Thymus (tissue), 11 donors: ENCODE results near the gene RDX. TPM values are rescaled to one million over a fixed set of nuclear protein-coding genes. Genes with fewer than 3 reads are reported as not detected.

Experiments
- DNase-seq, 9 donors: peaks; one replicate each; pipeline ENCODE4 v3.0.0-alpha.2; 2013; ENCODE audit warnings: low spot score in 9 of 9, low read depth in 6 of 9, missing footprints in 1 of 9
- H3K27ac ChIP-seq, 2 donors: one replicate each; pipeline ENCODE4 v1.5.1; 2013; ENCODE audit warnings: control low read depth in 1 of 2, low read depth in 1 of 2, low read length in 1 of 2, mild to moderate bottlenecking in 1 of 2, moderate library complexity in 1 of 2
- H3K27me3 ChIP-seq, 2 donors: one replicate each; pipeline ENCODE4 v1.5.1; 2013; ENCODE audit warnings: low read length in 1 of 2; ENCODE audit not compliant: control insufficient read depth in 2 of 2, insufficient read depth in 1 of 2
- H3K36me3 ChIP-seq, 2 donors: one replicate each; pipeline ENCODE4 v1.5.1; 2013; ENCODE audit warnings: low read length in 1 of 2, mild to moderate bottlenecking in 1 of 2, moderate library complexity in 1 of 2; ENCODE audit not compliant: control insufficient read depth in 2 of 2, insufficient read depth in 2 of 2
- H3K4me1 ChIP-seq, 2 donors: one replicate each; pipeline ENCODE4 v1.5.1; 2013; ENCODE audit warnings: low read length in 2 of 2; ENCODE audit not compliant: control insufficient read depth in 2 of 2, insufficient read depth in 2 of 2
- H3K4me3 ChIP-seq, 2 donors: one replicate each; pipeline ENCODE4 v1.5.1; 2013; ENCODE audit warnings: low read length in 2 of 2, control low read depth in 1 of 2, mild to moderate bottlenecking in 1 of 2
- H3K9me3 ChIP-seq, 2 donors: one replicate each; pipeline ENCODE4 v1.5.1; 2013; ENCODE audit warnings: low read length in 1 of 2, mild to moderate bottlenecking in 1 of 2; ENCODE audit not compliant: control insufficient read depth in 2 of 2, insufficient read depth in 1 of 2
- WGBS: extraction: QIAGEN DNeasy Blood & Tissue Kit; methylation state at CpG from one replicate; pipeline ENCODE4 v1.1.7; 2013; 5-methylcytosine and 5-hydroxymethylcytosine counted together
- polyA plus RNA-seq: library from polyadenylated mRNA; stranded (reverse); fragments of 200-250 nt; gene quantifications from one replicate; pipeline ENCODE4 v1.2.3, GENCODE V29; 2013
- total RNA-seq: library from RNA; stranded (reverse); fragments of 120-200 nt; gene quantifications from one replicate; pipeline ENCODE4 v1.2.4, GENCODE V29; 2013
- donor health status: healthy.

RDX gene
- total and polyA plus RNA-seq, 2 donors, result 23.5 to 24.1 TPM

DNA sequence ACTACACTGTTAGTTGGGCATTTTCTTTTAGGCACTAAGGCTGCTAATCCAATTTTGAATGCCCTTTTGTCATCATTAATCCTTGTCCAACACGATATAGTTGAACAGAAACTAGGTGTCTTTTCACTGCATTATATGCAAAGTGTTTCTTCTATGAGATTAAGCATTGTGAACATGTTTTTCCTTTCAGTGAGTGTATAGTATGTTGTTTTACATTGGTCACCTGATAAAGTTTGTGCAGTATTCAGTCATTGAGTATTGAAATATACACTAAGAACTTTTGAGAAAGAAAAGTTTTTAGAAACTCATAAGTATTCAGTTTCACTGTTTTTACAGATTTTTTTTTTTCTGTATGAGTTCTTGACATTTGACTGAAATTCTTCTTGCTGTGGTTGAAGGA is 144.2 kb downstream of the RDX start:
- H3K27ac ChIP-seq, result no peak overlapping the region
- no peaks in the 10 kb centered on the region for H3K27me3 ChIP-seq
- no peak overlapping the region for H3K4me3 ChIP-seq
- H3K36me3 ChIP-seq, result no peaks in the 10 kb centered on the region
- no peaks in the 10 kb centered on the region for H3K9me3 ChIP-seq
- DNase-seq, result no peak
- H3K4me1 ChIP-seq, result no peaks in the 10 kb centered on the region
- WGBS, result 91% methylated on average over 1 of the region's 1 CpG

DNA sequence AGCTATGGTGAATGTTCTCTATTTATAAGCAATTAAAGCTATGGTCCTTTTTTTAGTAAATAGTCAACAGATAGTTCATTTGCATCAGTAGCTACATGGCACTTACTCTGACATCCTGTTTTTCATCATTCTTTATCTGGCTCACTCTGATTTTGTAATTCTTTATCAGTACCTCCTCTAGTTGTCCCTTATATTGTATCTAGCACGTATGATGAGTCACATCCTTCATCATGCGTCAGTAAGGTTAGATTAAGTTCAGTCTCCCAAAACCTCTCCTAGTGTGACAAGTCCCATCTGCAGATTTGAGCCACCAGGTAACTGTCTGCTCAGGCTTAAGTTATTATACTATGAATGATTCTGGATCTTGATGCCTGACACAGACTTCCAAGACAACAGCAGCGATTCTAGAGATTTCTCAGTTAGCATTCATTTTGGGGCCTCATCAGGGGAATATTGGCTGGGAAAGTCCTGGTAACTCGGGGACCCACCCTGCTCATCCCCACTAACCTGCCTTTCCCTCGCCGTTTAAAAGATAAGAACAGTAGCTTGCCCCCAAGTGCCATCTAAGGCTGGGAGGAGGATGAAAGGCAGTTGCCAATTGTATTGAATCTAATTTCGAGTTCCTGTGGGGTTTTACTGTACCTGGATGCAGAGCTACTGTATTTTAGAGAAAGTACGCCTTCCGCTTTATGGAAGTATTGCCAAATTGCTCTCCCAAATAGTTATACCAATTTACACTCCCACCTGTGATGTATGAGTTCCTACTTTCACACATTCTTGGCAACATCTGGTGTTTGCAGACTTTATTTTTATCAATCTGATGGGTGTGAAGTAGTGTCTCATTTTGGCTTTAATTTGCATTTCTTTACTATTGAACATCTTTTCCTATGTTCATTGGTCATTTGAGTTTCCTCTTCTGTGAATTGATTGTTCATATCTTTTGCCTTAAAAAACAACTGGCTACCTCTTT is 147.4 kb downstream of the RDX start:
- H3K9me3 ChIP-seq, result no peaks in the 10 kb centered on the region
- no peaks in the 10 kb centered on the region for H3K36me3 ChIP-seq
- DNase-seq, result no peak
- H3K27me3 ChIP-seq, result no peaks in the 10 kb centered on the region
- no peak overlapping the region for H3K4me3 ChIP-seq
- no peak overlapping the region for H3K27ac ChIP-seq
- H3K4me1 ChIP-seq, result no peaks in the 10 kb centered on the region
- 83% methylated on average over 9 of the region's 9 CpGs for WGBS

DNA sequence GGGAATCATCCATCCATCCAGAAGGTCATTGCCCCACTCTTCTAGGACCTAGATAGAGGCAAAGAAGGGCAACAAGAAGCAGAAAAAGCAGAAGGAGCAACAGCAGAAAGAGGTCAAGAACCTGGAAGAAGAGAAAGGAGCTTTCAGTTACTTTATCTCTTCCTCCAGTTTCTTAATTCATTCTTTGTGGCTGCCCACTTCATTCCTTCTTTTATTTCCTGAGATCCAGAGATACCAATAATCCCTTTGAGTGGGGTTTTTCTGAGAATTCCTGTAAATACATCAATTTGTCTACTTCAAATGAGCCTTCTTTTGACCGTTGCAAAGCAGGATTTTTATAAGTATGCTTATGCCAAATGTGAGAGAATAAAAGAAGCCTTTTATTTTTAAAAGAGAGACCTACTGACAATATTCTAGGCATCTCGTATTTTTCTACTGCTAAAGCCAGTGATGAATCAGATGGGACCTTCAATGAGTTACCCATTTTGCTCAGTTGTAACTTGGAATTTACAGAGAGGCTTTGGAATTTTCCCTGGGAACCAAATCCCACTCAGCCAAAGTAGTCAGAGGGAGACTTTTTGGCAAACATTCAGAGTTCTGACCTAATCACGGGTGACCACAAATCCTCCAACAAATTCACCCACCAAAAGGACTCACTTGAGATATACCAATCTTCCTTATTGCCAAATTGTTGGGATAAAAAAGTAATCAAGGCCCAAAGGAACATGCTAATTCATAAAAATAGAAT is 148.3 kb downstream of the RDX start:
- DNase-seq, result no peak
- no peak overlapping the region for H3K4me3 ChIP-seq
- no peak overlapping the region for H3K27ac ChIP-seq
- H3K36me3 ChIP-seq, result no peaks in the 10 kb centered on the region
- 56% methylated on average over 3 of the region's 3 CpGs for WGBS
- no peaks in the 10 kb centered on the region for H3K27me3 ChIP-seq
- H3K4me1 ChIP-seq, result no peaks in the 10 kb centered on the region
- H3K9me3 ChIP-seq, result no peaks in the 10 kb centered on the region

DNA sequence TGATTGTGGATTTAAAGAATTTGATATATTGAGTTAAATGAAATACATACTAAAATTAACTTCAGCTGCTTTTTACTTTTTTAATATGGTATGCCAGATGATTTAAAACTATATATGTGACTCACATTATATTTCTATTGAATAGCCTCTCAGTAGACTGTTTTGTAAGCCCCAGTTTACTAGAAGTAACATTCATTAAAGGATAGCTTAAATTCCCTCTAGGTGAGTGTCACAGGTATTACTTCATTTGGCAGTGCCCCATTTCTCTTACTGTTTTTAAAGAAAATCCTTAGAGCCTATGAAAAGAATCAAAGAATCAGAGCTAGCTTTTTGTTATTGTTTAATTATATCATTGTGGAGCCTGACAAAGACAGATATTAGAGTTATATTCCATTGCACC is 154.6 kb downstream of the RDX start:
- Histone ChIP-seq H3K4me1 (no peaks in the 10 kb centered on the region), H3K27ac (no peak overlapping the region), H3K27me3 (no peaks in the 10 kb centered on the region), H3K4me3 (no peak overlapping the region), H3K36me3 (no peaks in the 10 kb centered on the region), H3K9me3 (no peaks in the 10 kb centered on the region)
- DNase-seq, result no peak

DNA sequence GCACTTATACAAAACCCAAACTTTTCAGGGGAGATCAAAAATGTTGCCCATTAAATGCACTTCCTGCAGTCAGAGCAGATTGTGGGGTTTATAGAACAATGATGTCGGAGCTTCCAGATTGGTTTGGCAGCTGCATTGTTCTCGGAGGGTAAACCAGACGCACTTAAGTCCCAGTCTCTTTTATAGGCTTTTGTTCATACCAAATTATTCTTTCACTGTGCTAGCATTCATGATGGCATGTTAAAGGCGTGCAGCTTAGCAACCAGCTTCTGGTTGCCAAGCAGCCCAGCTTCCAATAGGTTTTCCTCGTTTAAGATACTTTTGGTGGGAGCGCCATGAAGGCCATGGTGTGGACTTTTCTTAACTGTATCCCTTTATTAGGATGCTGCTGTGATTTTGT is 162.3 kb downstream of the RDX start:
- Histone ChIP-seq H3K4me3 (no peak overlapping the region), H3K27ac (no peak overlapping the region), H3K27me3 (no peaks in the 10 kb centered on the region), H3K9me3 (no peaks in the 10 kb centered on the region), H3K36me3 (no peaks in the 10 kb centered on the region), H3K4me1 (no peaks in the 10 kb centered on the region)
- WGBS, result 96% methylated on average over 6 of the region's 6 CpGs
- DNase-seq, result no peak

DNA sequence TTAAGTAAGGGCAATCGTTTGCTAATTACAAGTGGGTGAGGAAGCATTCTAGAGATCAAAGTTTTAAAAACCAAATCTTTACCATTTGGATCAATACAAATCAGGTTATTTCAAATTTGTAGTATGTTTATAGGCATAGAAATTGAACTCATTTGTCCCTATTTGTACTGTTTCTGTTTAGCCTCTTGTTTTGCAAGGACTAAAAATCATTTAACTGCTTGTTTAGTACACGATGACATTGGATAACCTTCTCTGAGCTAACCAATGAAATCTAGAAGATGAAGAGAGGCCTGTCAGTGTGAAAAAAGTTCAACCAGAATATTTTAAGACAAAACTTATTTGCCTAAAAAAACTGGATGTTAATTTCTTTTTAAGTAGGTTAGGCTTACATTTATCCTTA is 163.3 kb downstream of the RDX start:
- WGBS, result 97% methylated on average over 2 of the region's 2 CpGs
- H3K36me3 ChIP-seq, result no peaks in the 10 kb centered on the region
- H3K4me3 ChIP-seq, result no peak overlapping the region
- H3K9me3 ChIP-seq, result no peaks in the 10 kb centered on the region
- no peaks in the 10 kb centered on the region for H3K4me1 ChIP-seq
- H3K27me3 ChIP-seq, result no peaks in the 10 kb centered on the region
- no peak overlapping the region for H3K27ac ChIP-seq
- no peak for DNase-seq

DNA sequence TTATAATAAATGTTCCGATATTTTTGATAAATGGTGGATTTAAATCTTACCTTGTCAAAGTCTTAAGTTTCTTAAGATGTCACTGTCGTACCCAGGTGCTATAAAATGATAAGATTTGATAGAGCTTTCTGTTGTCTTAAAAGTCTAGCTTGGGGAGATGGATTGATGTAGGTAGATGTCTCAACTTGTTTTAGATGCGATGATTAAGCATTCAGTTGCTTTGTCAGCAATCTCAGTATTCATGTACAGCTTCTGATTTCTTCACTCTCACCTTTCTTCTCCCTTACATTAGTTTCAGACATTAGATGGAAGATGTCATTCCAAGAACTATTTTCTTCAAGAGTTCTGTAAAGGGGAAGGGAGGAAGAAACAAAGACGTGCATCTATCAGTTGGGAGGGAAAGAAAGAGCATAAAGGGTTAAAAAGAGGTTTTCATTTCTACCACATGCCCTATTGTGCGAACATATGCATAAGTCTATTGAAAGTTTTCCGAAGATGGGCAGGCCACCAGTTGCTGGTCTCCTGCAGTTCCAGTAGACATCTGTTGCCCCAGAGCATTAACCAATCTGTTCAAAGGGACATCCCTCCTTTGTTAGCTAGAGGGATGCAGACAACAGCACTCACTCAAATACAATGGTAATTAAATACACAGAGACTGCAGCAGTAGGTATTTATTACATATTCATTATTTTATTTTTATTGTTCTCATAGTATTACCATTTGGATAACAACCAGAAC is 164.9 kb downstream of the RDX start:
- no peak overlapping the region for H3K4me3 ChIP-seq
- 88% methylated on average over 6 of the region's 6 CpGs for WGBS
- H3K9me3 ChIP-seq, result no peaks in the 10 kb centered on the region
- no peaks in the 10 kb centered on the region for H3K4me1 ChIP-seq
- H3K27me3 ChIP-seq, result no peaks in the 10 kb centered on the region
- H3K36me3 ChIP-seq, result no peaks in the 10 kb centered on the region
- no peak overlapping the region for H3K27ac ChIP-seq
- no peak for DNase-seq

DNA sequence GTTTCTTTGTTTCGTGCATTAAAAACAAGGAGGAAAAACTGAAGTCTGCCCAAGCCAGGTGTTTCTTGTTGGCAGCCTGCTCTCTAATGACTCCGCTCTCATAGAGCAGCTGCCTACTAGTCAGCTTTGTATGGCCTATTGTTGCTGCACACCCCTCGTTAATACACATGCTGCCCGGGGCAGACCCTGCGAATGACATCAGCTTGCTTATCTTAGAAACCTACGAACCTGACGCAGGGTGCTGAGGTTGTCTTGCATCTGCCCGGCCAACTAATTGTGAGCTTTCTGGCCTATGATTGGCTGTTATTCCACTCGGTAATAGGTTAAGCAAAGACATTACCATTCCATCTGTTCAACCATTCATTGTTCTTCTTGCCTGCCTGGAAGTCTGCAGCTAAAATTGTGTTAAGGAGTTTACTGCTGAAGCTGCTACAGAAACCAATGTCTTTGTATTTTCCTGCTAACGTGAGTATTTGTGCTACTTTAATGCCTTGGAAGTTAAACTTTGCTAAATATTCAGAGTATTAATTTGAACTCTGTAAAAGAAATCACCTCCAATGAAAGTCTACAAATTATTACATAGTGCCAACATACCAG is 165.7 kb downstream of the RDX start:
- Histone ChIP-seq H3K27ac (no peak overlapping the region), H3K4me3 (no peak overlapping the region), H3K4me1 (no peaks in the 10 kb centered on the region), H3K27me3 (no peaks in the 10 kb centered on the region), H3K9me3 (no peaks in the 10 kb centered on the region), H3K36me3 (no peaks in the 10 kb centered on the region)
- WGBS, result 96% methylated on average over 10 of the region's 10 CpGs
- no peak for DNase-seq
